Ishikawa (cell line): ENCODE measurements around the gene CPNE4.

Experiments used
- CREB1 ChIP-seq: IDR thresholded peaks from 2 replicates; pipeline ENCODE4 v1.6.1; 2012; ENCODE audit warnings: low read depth
- EGR1 ChIP-seq: IDR thresholded peaks from 2 replicates; pipeline ENCODE4 v1.6.1; 2012
- EP300 ChIP-seq: IDR thresholded peaks from 2 replicates; pipeline ENCODE4 v1.6.1; 2012; ENCODE audit warnings: borderline replicate concordance
- NFIC ChIP-seq: IDR thresholded peaks from 2 replicates; pipeline ENCODE4 v1.6.1; 2012
- RAD21 ChIP-seq: IDR thresholded peaks from 2 replicates; pipeline ENCODE4 v1.6.1; 2012; ENCODE audit warnings: low read depth
- TAF1 ChIP-seq: IDR thresholded peaks from 2 replicates; pipeline ENCODE4 v1.6.1; 2012; ENCODE audit warnings: low read depth, mild to moderate bottlenecking
- YY1 ChIP-seq: IDR thresholded peaks from 2 replicates; pipeline ENCODE4 v1.6.1; 2012; ENCODE audit warnings: low read depth
- ZBTB7A ChIP-seq: IDR thresholded peaks from 2 replicates; pipeline ENCODE4 v1.6.1; 2012; ENCODE audit warnings: low read depth
- TF ChIP-seq, protein P1 (sequence below): IDR thresholded peaks from 2 replicates; pipeline ENCODE4 v1.6.1; 2012
- TF ChIP-seq, protein P2 (sequence below): IDR thresholded peaks from 2 replicates; pipeline ENCODE4 v1.6.1; 2012
- TF ChIP-seq, protein P3 (sequence below): IDR thresholded peaks from 2 replicates; pipeline ENCODE4 v1.6.1; 2012; ENCODE audit warnings: low read depth, mild to moderate bottlenecking

DNA sequence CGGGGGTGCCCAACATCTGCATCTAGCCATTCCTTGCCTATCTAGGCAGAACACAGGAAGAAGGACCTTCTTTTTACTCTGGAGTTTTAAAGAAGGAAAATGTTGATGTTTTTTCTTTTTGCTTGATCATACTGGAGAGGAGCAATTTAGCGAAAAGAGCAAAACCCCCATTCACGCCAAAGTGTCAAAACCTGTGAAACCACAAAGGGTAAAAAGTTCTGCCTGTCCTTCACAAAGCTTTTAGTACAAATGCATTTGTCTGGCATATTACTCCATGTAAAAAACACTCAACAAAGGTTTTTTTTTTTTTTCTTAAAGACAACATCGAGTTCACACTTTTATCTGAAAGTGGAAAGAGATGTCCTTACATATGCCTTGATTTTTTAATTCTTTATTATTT lies 317.9 kb downstream of the CPNE4 start:
- TF ChIP-seq RAD21 (no peak), EP300 (no peak), TAF1 (no peak), EGR1 (no peak), YY1 (no peak), NFIC (no peak), CREB1 (no peak), ZBTB7A (no peak)
- TF ChIP-seq, protein P1, sequence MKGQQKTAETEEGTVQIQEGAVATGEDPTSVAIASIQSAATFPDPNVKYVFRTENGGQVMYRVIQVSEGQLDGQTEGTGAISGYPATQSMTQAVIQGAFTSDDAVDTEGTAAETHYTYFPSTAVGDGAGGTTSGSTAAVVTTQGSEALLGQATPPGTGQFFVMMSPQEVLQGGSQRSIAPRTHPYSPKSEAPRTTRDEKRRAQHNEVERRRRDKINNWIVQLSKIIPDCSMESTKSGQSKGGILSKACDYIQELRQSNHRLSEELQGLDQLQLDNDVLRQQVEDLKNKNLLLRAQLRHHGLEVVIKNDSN, result no peak
- TF ChIP-seq, protein P2, sequence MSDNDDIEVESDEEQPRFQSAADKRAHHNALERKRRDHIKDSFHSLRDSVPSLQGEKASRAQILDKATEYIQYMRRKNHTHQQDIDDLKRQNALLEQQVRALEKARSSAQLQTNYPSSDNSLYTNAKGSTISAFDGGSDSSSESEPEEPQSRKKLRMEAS, result no peak
- TF ChIP-seq, protein P3, sequence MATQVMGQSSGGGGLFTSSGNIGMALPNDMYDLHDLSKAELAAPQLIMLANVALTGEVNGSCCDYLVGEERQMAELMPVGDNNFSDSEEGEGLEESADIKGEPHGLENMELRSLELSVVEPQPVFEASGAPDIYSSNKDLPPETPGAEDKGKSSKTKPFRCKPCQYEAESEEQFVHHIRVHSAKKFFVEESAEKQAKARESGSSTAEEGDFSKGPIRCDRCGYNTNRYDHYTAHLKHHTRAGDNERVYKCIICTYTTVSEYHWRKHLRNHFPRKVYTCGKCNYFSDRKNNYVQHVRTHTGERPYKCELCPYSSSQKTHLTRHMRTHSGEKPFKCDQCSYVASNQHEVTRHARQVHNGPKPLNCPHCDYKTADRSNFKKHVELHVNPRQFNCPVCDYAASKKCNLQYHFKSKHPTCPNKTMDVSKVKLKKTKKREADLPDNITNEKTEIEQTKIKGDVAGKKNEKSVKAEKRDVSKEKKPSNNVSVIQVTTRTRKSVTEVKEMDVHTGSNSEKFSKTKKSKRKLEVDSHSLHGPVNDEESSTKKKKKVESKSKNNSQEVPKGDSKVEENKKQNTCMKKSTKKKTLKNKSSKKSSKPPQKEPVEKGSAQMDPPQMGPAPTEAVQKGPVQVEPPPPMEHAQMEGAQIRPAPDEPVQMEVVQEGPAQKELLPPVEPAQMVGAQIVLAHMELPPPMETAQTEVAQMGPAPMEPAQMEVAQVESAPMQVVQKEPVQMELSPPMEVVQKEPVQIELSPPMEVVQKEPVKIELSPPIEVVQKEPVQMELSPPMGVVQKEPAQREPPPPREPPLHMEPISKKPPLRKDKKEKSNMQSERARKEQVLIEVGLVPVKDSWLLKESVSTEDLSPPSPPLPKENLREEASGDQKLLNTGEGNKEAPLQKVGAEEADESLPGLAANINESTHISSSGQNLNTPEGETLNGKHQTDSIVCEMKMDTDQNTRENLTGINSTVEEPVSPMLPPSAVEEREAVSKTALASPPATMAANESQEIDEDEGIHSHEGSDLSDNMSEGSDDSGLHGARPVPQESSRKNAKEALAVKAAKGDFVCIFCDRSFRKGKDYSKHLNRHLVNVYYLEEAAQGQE, result no peak
